Activated CD8-positive, alpha-beta T cell treated with anti-CD3 and anti-CD28 coated beads for 36 hours (primary cell): Measurements from ENCODE around the gene IRX3. TPM values are rescaled to one million over a fixed set of nuclear protein-coding genes. Genes with fewer than 3 reads are reported as not detected.

Experiments used
- ATAC-seq: fragments of 200-7000 bp; cut with Tn5 transposase; one replicate; pipeline ENCODE4 v1.10.0; 2021; ENCODE audit warnings: mild to moderate bottlenecking, moderate library complexity
- CTCF ChIA-PET: fragments of 350-600 bp; sonication (Branson Sonifier 250); formaldehyde crosslinking; loops from one replicate; lab custom pipeline; 2021; ENCODE audit warnings: antibody characterized with exemption; lab: Charles Lee
- POLR2A ChIA-PET: fragments of 350-600 bp; sonication (Branson Sonifier 250); formaldehyde crosslinking; loops from one replicate; lab custom pipeline; 2021; ENCODE audit warnings: antibody characterized with exemption; lab: Charles Lee
- DNase-seq: peaks from one replicate; pipeline ENCODE4 v3.0.0-alpha.2; 2020
- H3K27ac Mint-ChIP-seq: one replicate; pipeline ENCODE4 v1.8.0; 2021; ENCODE audit warnings: mild to moderate bottlenecking, mixed read lengths
- H3K27me3 Mint-ChIP-seq: one replicate; pipeline ENCODE4 v1.8.0; 2021; ENCODE audit warnings: mixed read lengths
- H3K36me3 Mint-ChIP-seq: one replicate; pipeline ENCODE4 v1.8.0; 2021; ENCODE audit warnings: low read depth, mixed read lengths
- H3K4me1 Mint-ChIP-seq: one replicate; pipeline ENCODE4 v1.8.0; 2021; ENCODE audit warnings: low read depth, mixed read lengths
- H3K4me3 Mint-ChIP-seq: one replicate; pipeline ENCODE4 v1.8.0; 2021; ENCODE audit warnings: mild to moderate bottlenecking, moderate library complexity, mixed read lengths
- H3K9me3 Mint-ChIP-seq: one replicate; pipeline ENCODE4 v1.8.0; 2021; ENCODE audit warnings: mixed read lengths
- CTCF ChIP-seq: fragments of 200-600 bp; IDR thresholded peaks from one replicate; pipeline ENCODE4 v1.8.0; 2022; ENCODE audit warnings: antibody characterized with exemption, mild to moderate bottlenecking
- intact Hi-C: fragments of 100-400 bp; cut with micrococcal nuclease; formaldehyde crosslinking; loops from one replicate; pipeline ENCODE4 v1.10.0; 2022
- total RNA-seq, 2 experiments: library from RNA; stranded (reverse); gene quantifications; one replicate each; pipeline ENCODE4 v1.2.3, GENCODE V29; 2021

Gene IRX3
- total RNA-seq, 2 experiments from 2014 or later: not detected

DNA sequence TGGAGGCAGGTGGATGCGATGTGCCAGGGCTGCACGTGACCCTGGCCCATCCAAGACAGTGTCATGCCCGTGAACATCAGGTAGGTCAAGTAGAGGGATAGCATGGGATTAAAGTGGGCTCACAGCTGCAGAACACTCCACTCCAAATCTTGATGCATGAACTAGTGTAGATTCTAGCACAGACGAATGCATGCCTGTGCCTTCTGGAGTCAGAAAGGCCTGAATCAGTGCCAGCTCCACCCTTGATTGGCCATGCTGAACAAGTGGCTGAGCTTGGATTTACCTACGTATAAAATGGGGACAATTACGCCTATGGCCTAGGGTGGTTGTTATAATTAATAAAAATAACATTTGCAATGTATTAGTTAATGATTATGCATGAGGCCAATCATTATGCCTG, 10.6 kb downstream of the IRX3 start:
- POLR2A ChIA-PET: no interaction called here
- H3K4me1 Mint-ChIP-seq: no peaks in the 10 kb centered on the region
- no peak overlapping the region for H3K27ac Mint-ChIP-seq
- intact Hi-C loops: no loop called here
- DNase-seq (no peak), ATAC-seq (no peak)
- peaks cover 20% of the 10 kb centered on the region for H3K27me3 Mint-ChIP-seq
- no peaks in the 10 kb centered on the region for H3K9me3 Mint-ChIP-seq
- H3K4me3 Mint-ChIP-seq: no peak overlapping the region
- TF ChIP-seq CTCF: no peak
- CTCF ChIA-PET: no interaction called here
- H3K36me3 Mint-ChIP-seq: no peaks in the 10 kb centered on the region

GRCh38 chr16:54273566-54273965, 13.0 kb downstream of the IRX3 start:
- no peak for ATAC-seq
- POLR2A ChIA-PET: no interaction called here
- intact Hi-C loops: no loop called here
- no peak for DNase-seq
- CTCF ChIA-PET: no interaction called here
- no peak overlapping the region for H3K4me3 Mint-ChIP-seq
- H3K36me3 Mint-ChIP-seq: no peaks in the 10 kb centered on the region
- no peaks in the 10 kb centered on the region for H3K4me1 Mint-ChIP-seq
- H3K9me3 Mint-ChIP-seq: no peaks in the 10 kb centered on the region
- TF ChIP-seq CTCF: no peak
- H3K27ac Mint-ChIP-seq: no peak overlapping the region
- H3K27me3 Mint-ChIP-seq: peaks cover 4% of the 10 kb centered on the region

DNA sequence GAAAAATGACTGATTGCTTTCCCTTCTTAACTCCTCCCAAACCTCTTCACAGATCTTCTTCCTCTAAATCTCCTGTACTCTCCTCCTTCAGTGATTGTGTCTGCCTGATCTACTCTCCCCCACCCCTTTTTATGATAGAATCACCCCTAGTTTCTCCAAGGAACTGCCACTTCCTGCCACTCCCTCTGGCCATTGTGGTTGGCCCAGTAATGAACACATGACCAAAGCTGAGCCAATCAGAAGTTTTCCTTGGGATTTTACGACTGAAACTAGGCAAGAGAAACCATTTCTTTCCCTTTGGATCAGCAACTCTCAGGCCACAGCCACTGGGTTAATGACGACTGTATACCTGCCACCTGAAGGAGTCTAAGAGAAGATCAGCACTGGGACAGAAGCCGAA, 15.9 kb downstream of the IRX3 start:
- CTCF ChIA-PET: no interaction called here
- intact Hi-C loops: no loop called here
- H3K4me1 Mint-ChIP-seq: no peaks in the 10 kb centered on the region
- H3K27me3 Mint-ChIP-seq: peaks cover 4% of the 10 kb centered on the region
- POLR2A ChIA-PET: no interaction called here
- H3K36me3 Mint-ChIP-seq: no peaks in the 10 kb centered on the region
- no peak overlapping the region for H3K27ac Mint-ChIP-seq
- ATAC-seq: no peak
- H3K4me3 Mint-ChIP-seq: no peak overlapping the region
- DNase-seq: no peak
- no peaks in the 10 kb centered on the region for H3K9me3 Mint-ChIP-seq
- no peak for TF ChIP-seq CTCF

GRCh38 chr16:54269461-54269860, 17.1 kb downstream of the IRX3 start:
- DNase-seq (no peak), ATAC-seq (no peak)
- no peak overlapping the region for H3K27ac Mint-ChIP-seq
- intact Hi-C loops: no loop called here
- no peaks in the 10 kb centered on the region for H3K36me3 Mint-ChIP-seq
- H3K27me3 Mint-ChIP-seq: peaks cover 4% of the 10 kb centered on the region
- POLR2A ChIA-PET: no interaction called here
- no peaks in the 10 kb centered on the region for H3K4me1 Mint-ChIP-seq
- H3K4me3 Mint-ChIP-seq: no peak overlapping the region
- H3K9me3 Mint-ChIP-seq: no peaks in the 10 kb centered on the region
- CTCF ChIA-PET: no interaction called here
- TF ChIP-seq CTCF: no peak

- ATAC-seq (no peak), DNase-seq (no peak)
- no peak overlapping the region for H3K27ac Mint-ChIP-seq
- ChIA-PET POLR2A (no interaction called here), CTCF (no interaction called here)
- TF ChIP-seq CTCF: no peak
- intact Hi-C loops: no loop called here
- H3K4me3 Mint-ChIP-seq: no peak overlapping the region
- peaks cover 3% of the 10 kb centered on the region for H3K27me3 Mint-ChIP-seq
- no peaks in the 10 kb centered on the region for H3K4me1 Mint-ChIP-seq
- H3K36me3 Mint-ChIP-seq: no peaks in the 10 kb centered on the region
- no peaks in the 10 kb centered on the region for H3K9me3 Mint-ChIP-seq
These were observed 17.8 kb downstream of the IRX3 start for GRCh38 chr16:54268766-54269165.
